KBM-7 (cell line): ENCODE results near the gene MEGF8.

Experiments used
- DNase-seq: peaks from one replicate; pipeline ENCODE4 v3.0.0-alpha.2; 2015
- in situ Hi-C: fragments of 300-500 bp; cut with MboI; formaldehyde crosslinking; loops from 2 replicates; pipeline ENCODE4 v1.14.3; 2020; ENCODE audit warnings: low sequenced_read_pairs, low pct_unique_long_range_greater_than_20kb, mixed read lengths

Gene MEGF8

GRCh38 chr19:42295831-42296525 is 29.5 kb upstream of the MEGF8 start:
- in situ Hi-C loops: no loop called here
- peak; percentile 79 for DNase-seq

DNA sequence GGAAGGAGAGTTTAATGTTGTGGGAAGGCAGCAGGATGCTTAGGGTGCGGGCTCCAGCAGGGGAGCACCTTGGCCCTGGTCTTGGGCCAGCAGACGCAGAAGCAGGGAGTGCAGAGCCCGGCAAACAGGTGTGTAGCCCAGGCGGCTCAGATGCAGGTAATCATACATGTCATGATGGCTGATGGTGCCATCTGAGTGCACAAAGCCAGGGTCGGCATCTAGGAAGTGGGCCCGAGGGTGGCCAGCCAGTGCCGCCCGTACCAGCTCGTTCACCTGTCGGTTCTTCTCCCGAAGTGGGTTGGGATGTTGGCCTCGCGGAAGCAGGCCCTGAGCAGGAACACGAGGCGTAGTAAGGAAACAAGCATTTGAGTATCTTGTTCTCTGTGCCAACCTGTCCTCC is 28.4 kb upstream of the MEGF8 start:
- no peak for DNase-seq
- in situ Hi-C loops: no loop called here

GRCh38 chr19:42301646-42302203 is 23.7 kb upstream of the MEGF8 start, which contains the start of gene PRR19:
Gene PRR19 (plus strand): TSS chr19:42302132. CDS start chr19:42309585, 7,453 bp downstream.
- DNase-seq: peak; percentile 7
- in situ Hi-C loops: no loop called here

DNA sequence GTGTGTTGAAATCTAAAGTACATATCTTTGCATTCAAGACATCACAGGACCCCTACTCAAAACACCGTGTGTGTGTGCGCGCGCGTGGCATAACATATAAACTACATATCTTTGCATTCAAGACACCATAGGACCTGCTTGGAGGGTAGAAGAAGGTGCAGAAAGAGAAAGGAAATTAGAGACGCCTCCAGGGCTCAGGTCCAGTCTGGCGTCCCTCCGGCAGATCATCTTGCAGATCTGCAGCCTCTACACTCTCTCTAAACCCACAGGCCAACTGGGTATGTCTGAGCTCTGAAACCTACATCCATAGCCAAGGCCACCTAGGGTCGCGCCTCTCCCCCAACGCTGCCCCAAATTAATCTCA is 22.4 kb upstream of the MEGF8 start:
- DNase-seq: no peak
- in situ Hi-C loops: no loop called here

GRCh38 chr19:42303876-42304275 is 21.6 kb upstream of the MEGF8 start:
- in situ Hi-C loops: no loop called here
- DNase-seq: no peak

DNA sequence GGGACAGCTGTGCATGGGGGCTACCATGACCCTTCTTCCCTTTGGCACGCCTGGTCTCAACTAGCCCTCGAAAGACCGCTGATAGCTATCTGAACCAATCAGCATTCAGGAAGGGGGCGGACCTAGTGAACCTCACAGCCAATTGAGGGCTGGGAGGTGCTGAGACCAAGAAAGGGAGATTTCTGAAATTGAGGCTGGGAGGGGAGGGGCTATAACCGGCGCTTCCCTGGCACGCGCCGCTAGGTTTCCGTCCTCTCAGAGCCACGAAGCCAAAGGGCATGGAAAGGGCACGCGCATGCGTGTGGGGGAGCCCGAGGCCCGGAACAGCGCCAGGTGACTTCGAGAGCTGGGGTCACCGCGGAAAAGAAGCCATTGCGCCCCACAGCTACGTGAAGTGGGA is 18.8 kb upstream of the MEGF8 start:
- no peak for DNase-seq
- in situ Hi-C loops: no loop called here

GRCh38 chr19:42309686-42310085 is 15.7 kb upstream of the MEGF8 start:
- DNase-seq: no peak
- in situ Hi-C loops: no loop called here

GRCh38 chr19:42311657-42312056 is 13.8 kb upstream of the MEGF8 start:
- in situ Hi-C loops: no loop called here
- no peak for DNase-seq

- in situ Hi-C loops: no loop called here
- no peak for DNase-seq
These were observed 13.1 kb upstream of the MEGF8 start for GRCh38 chr19:42312370-42312769.

DNA sequence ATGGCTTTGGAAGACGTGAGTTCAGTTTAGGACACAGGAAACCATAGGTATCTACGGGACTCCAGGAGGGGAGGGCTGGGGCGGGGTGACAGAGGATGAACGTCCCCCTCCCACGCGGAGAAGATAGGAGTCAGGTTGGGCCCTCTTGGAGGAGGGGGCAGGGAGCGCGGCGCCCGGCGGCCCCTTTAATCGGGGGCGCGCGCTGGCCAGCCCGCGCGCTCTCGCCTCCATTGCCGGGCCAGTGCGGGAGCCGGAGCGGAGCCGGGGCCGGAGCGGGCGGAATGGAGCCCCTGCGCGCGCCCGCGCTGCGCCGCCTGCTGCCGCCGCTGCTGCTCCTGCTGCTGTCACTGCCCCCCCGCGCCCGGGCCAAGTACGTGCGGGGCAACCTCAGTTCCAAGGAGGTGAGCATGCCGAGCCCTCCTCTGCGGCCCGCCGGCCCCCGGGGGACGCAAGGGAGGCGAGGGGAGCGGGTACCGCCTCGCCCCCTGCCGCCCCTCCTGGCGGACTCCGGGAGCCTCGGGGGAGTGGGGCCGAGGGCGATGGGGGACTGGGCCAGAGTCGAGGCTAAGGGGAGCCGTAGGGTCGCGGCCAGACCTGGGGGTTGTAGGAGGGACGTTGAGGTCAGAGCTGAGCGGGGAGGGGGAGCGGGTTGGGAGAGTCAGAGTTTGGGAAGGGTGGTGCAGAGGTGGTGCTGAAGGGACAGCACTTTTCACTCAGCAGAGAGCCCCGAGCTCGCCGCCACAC is 12.2 kb upstream of the MEGF8 start, which contains the start of gene TMEM145:
TSS of gene TMEM145 (plus strand) at position 214 of the 744 bp plus-strand sequence. CDS start at position 282, 68 bp downstream.
- peak; percentile 61 for DNase-seq
- in situ Hi-C loops: no loop called here

GRCh38 chr19:42313840-42314755 is 11.3 kb upstream of the MEGF8 start:
- no peak for DNase-seq
- in situ Hi-C loops: no loop called here

DNA sequence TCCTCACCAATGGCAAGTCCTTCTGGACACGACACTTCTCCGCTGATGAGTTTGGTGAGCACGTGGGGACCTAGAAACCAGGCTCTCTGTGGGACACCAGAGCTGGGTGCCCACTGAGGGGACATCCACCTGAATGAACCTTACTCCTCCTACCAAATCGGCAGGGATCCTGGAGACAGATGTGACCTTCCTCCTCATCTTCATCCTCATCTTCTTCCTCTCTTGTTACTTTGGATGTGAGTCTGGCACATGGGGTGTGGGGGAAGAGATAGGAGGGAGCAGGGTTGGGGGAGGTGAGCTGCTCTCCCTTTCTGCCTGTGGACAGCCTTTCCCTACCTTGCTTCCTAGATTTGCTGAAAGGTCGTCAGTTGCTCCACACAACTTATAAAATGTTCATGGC is 10.4 kb upstream of the MEGF8 start:
- no peak for DNase-seq
- in situ Hi-C loops: no loop called here

GRCh38 chr19:42316223-42317211 is 8.9 kb upstream of the MEGF8 start:
- DNase-seq: peak; percentile 53
- in situ Hi-C loops: no loop called here

DNA sequence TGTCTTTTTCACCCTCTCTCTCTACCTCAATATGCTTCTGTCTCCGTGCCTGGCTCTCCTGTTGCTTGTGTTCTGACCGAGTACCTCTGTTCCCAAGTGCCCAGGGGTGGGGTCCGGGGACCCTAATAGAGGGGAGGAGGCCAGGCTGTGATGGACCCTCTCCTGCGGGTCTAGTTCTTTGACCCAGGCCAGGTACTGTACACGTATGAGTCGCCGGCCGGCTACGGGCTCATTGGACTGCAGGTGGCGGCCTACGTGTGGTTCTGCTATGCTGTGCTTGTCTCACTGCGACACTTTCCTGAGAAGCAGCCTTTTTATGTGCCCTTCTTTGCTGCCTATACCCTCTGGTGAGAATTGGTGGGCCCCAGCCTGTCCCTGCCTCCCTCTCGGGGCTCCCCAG is 7.9 kb upstream of the MEGF8 start:
- DNase-seq: no peak
- in situ Hi-C loops: no loop called here

- in situ Hi-C loops: no loop called here
- DNase-seq: no peak
These were observed 3.1 kb upstream of the MEGF8 start for GRCh38 chr19:42322305-42322704.

GRCh38 chr19:42323473-42323851 is 2.0 kb upstream of the MEGF8 start:
- DNase-seq: no peak
- in situ Hi-C loops: no loop called here

- in situ Hi-C loops: no loop called here
- no peak for DNase-seq
These were observed 1.4 kb upstream of the MEGF8 start for GRCh38 chr19:42323852-42324654.
